GM04503 (cell line): ENCODE results near the gene CSNK1A1L.
"Not testable (repeated sequence)": the region's sequence is repeated elsewhere in the genome, so short reads cannot be mapped to it uniquely, and the experiment has no call there.

ENCODE experiments used
- DNase-seq: peaks from one replicate; pipeline ENCODE4 v3.0.0-alpha.2; 2012; ENCODE audit warnings: low read depth

Gene CSNK1A1L

DNA sequence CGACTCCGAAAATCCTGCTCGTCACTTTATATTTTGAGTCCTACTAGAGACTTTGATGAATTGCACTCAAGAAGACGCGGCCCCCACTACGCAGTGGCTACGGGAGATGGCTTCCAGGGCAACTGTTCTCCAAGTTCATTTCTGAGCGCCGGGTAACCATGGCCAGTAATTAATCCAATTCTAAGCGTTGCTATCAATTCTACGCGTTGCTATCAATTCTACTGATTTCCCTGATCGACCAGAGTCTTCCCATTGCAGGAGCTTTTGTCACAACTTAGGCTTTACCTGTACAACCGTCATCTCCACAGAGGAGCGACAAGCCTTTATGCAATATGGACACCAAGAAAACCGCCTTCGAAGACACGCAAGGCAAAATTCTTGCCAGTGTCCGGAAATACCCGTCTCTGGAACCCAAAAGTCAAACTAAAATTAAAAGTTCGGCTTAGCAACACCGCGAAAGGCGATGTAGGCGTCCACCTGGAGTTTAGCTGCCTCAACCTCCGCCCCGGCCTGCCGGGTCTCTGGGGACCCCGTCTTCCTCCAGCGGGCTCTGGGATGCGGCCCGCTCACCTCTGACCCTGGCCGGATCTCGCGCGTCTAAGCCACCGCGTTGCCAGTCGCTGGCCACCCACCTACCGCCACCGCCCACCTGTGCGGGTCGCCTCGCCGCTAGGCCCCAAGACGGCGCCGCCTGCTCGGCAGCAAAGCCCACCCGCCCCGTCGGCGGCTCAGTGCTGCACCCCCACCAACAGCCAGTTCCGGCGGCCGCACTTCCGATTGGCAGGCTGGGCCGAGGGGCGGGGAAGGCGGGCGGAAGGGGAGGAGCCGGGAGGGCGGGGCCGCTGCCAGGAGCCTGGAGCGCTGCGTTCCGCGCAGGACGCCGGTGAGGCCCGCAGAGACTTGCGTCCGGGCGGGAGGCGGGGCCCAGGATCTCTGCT is 46.3 kb downstream of the CSNK1A1L start, which contains the start of gene SUPT20H:
Gene SUPT20H, minus strand, starts transcription at position 779 of the 938 bp plus-strand sequence. CDS start 8,198 bp downstream, outside the sequence.
- peak; percentile 33 for DNase-seq

DNA sequence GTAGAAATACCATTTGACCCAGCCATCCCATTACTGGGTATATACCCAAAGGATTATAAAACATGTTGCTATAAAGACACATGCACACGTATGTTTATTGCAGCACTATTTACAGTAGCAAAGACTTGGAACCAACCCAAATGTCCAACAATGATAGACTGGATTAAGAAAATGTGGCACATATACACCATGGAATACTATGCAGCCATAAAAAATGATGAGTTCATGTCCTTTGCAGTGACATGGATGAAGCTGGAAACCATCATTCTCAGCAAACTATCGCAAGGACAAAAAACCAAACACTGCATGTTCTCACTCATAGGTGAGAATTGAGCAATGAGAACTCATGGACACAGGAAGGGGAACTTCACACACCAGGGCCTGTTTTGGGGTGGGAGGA is 49.2 kb downstream of the CSNK1A1L start:
- DNase-seq, result not testable (repeated sequence)
